KMS-11 (cell line): ENCODE measurements around the gene DEFB125.

ENCODE experiments used
- H2AFZ ChIP-seq: fragments of 200-600 bp; sonication (generic); 2 replicates; pipeline ENCODE4 v1.6.1; 2016; ENCODE audit warnings: antibody characterized with exemption, mixed run types, low read depth
- H3K27ac ChIP-seq: fragments of 200-600 bp; sonication (generic); 2 replicates; pipeline ENCODE4 v1.6.1; 2016; ENCODE audit warnings: mild to moderate bottlenecking, mixed run types
- H3K27me3 ChIP-seq: fragments of 200-600 bp; sonication (generic); 2 replicates; pipeline ENCODE4 v1.6.1; 2017; ENCODE audit warnings: mild to moderate bottlenecking, low read depth, mixed run types, moderate library complexity; ENCODE audit not compliant: insufficient read depth
- H3K36me3 ChIP-seq: fragments of 200-600 bp; sonication (generic); 2 replicates; pipeline ENCODE4 v1.6.1; 2017; ENCODE audit warnings: mild to moderate bottlenecking, mixed run types; ENCODE audit not compliant: insufficient read depth
- H3K4me1 ChIP-seq: fragments of 200-600 bp; sonication (generic); 2 replicates; pipeline ENCODE4 v1.6.1; 2016; ENCODE audit warnings: mild to moderate bottlenecking, low read depth, mixed run types; ENCODE audit not compliant: poor library complexity, severe bottlenecking
- H3K4me2 ChIP-seq: fragments of 200-600 bp; sonication (generic); 2 replicates; pipeline ENCODE4 v1.7.0; 2016; ENCODE audit warnings: mild to moderate bottlenecking, mixed run types
- H3K4me3 ChIP-seq: fragments of 200-600 bp; sonication (generic); IDR thresholded peaks from 2 replicates; pipeline ENCODE4 v1.6.1; 2017; ENCODE audit warnings: low read depth, low read length, mixed read lengths; ENCODE audit not compliant: insufficient read depth
- H3K79me2 ChIP-seq: fragments of 200-600 bp; sonication (generic); 2 replicates; pipeline ENCODE4 v1.6.1; 2016; ENCODE audit warnings: low read depth, mixed run types; ENCODE audit not compliant: insufficient read depth
- H3K9ac ChIP-seq: fragments of 200-600 bp; sonication (generic); 2 replicates; pipeline ENCODE4 v1.6.1; 2016; ENCODE audit warnings: mild to moderate bottlenecking, mixed run types
- H4K20me1 ChIP-seq: fragments of 200-600 bp; sonication (generic); 2 replicates; pipeline ENCODE4 v1.6.1; 2016; ENCODE audit warnings: mild to moderate bottlenecking, mixed run types; ENCODE audit not compliant: insufficient read depth
- CTCF ChIP-seq: fragments of 200-600 bp; sonication (generic); conservative IDR thresholded peaks from 2 replicates; pipeline ENCODE4 v1.6.1; 2017; ENCODE audit warnings: low read depth, mild to moderate bottlenecking, antibody characterized with exemption, low read length, moderate library complexity, mixed read lengths

DEFB125 gene

GRCh38 chr20:62487-62886, 25.0 kb upstream of the DEFB125 start:
- no peaks in the 10 kb centered on the region for H3K36me3 ChIP-seq
- H3K79me2 ChIP-seq: no peaks in the 10 kb centered on the region
- H3K27me3 ChIP-seq: no peaks in the 10 kb centered on the region
- H3K4me2 ChIP-seq: no peak overlapping the region
- no peak for TF ChIP-seq CTCF
- H4K20me1 ChIP-seq: no peaks in the 10 kb centered on the region
- no peak overlapping the region for H3K4me3 ChIP-seq
- no peaks in the 10 kb centered on the region for H3K4me1 ChIP-seq
- no peak overlapping the region for H3K9ac ChIP-seq
- H3K27ac ChIP-seq: no peak overlapping the region
- no peak overlapping the region for H2AFZ ChIP-seq

- Histone ChIP-seq H3K4me3 (no peak overlapping the region), H3K27ac (no peak overlapping the region), H2AFZ (no peak overlapping the region), H3K9ac (no peak overlapping the region), H3K36me3 (no peaks in the 10 kb centered on the region), H3K79me2 (no peaks in the 10 kb centered on the region), H3K4me1 (no peaks in the 10 kb centered on the region), H4K20me1 (no peaks in the 10 kb centered on the region), H3K4me2 (no peak overlapping the region), H3K27me3 (no peaks in the 10 kb centered on the region)
- no peak for TF ChIP-seq CTCF
These were observed 23.4 kb upstream of the DEFB125 start for GRCh38 chr20:64026-64603.

GRCh38 chr20:64766-65322, 22.6 kb upstream of the DEFB125 start:
- no peaks in the 10 kb centered on the region for H3K36me3 ChIP-seq
- H3K27me3 ChIP-seq: no peaks in the 10 kb centered on the region
- H4K20me1 ChIP-seq: no peaks in the 10 kb centered on the region
- no peak overlapping the region for H3K9ac ChIP-seq
- H3K4me1 ChIP-seq: no peaks in the 10 kb centered on the region
- no peak overlapping the region for H2AFZ ChIP-seq
- H3K79me2 ChIP-seq: no peaks in the 10 kb centered on the region
- no peak overlapping the region for H3K4me2 ChIP-seq
- H3K27ac ChIP-seq: no peak overlapping the region
- no peak overlapping the region for H3K4me3 ChIP-seq
- TF ChIP-seq CTCF: no peak

GRCh38 chr20:77231-77630, 10.2 kb upstream of the DEFB125 start:
- no peak for TF ChIP-seq CTCF
- no peak overlapping the region for H2AFZ ChIP-seq
- H3K27ac ChIP-seq: no peak overlapping the region
- H3K27me3 ChIP-seq: no peaks in the 10 kb centered on the region
- H3K4me3 ChIP-seq: no peak overlapping the region
- no peaks in the 10 kb centered on the region for H3K36me3 ChIP-seq
- no peaks in the 10 kb centered on the region for H4K20me1 ChIP-seq
- no peak overlapping the region for H3K4me2 ChIP-seq
- no peaks in the 10 kb centered on the region for H3K79me2 ChIP-seq
- no peak overlapping the region for H3K9ac ChIP-seq
- H3K4me1 ChIP-seq: no peaks in the 10 kb centered on the region
